Testis (tissue), 3 donors: Measurements from ENCODE around the gene PARD6B. TPM values are rescaled to one million over a fixed set of nuclear protein-coding genes. Genes with fewer than 3 reads are reported as not detected.
A peak's percentile ranks its signal among the peaks of the same experiment; 100 is the strongest.

Experiments
- DNase-seq: peaks from one replicate; pipeline ENCODE4 v3.0.0-alpha.2; 2019
- H3K27ac ChIP-seq, 2 donors: fragments of 200-600 bp; sonication (generic); one replicate each; pipeline ENCODE4 v1.5.1; 2019
- H3K27me3 ChIP-seq: fragments of 200-600 bp; sonication (generic); one replicate; pipeline ENCODE4 v1.5.1; 2019
- H3K36me3 ChIP-seq: fragments of 200-600 bp; sonication (generic); one replicate; pipeline ENCODE4 v1.5.1; 2017; ENCODE audit warnings: low read depth; ENCODE audit errors: missing control alignments
- H3K4me1 ChIP-seq: fragments of 200-600 bp; sonication (generic); one replicate; pipeline ENCODE4 v1.5.1; 2019
- H3K4me3 ChIP-seq, 2 donors: fragments of 200-600 bp; sonication (generic); one replicate each; pipeline ENCODE4 v1.5.1; 2017 to 2019
- H3K9me3 ChIP-seq: fragments of 200-600 bp; sonication (generic); one replicate; pipeline ENCODE4 v1.5.1; 2017
- CTCF ChIP-seq, 3 experiments: fragments of 450-650 bp in 2 of 3; fragments of 200-600 bp in 1 of 3; sonication (generic) in 1 of 3; IDR thresholded peaks; one replicate each; pipeline ENCODE4 v1.5.1; 2016 to 2019; ENCODE audit warnings: antibody characterized with exemption in 3 of 3, mild to moderate bottlenecking in 2 of 3, moderate library complexity in 1 of 3
- POLR2A ChIP-seq: fragments of 450-650 bp; IDR thresholded peaks from one replicate; pipeline ENCODE4 v1.6.1; 2017; ENCODE audit warnings: antibody characterized with exemption, mild to moderate bottlenecking, moderate library complexity
- WGBS, 2 donors: methylation state at CpG; one replicate each; pipeline ENCODE4 v1.1.5; 2018; 5-methylcytosine and 5-hydroxymethylcytosine counted together
- intact Hi-C: fragments of 100-400 bp; cut with DNase I; formaldehyde crosslinking; loops from one replicate; pipeline ENCODE4 v1.15.1; 2023; ENCODE audit warnings: low total_unique reads
- polyA plus RNA-seq: library from polyadenylated mRNA; stranded (reverse); fragments of 350-450 nt; fragmentation: Illumina TruSeq; extraction: RNeasy Lipid Tissue Mini Kit (QIAGEN cat#74804); gene quantifications from one replicate; pipeline ENCODE4 v1.2.3, GENCODE V29; 2014; ENCODE audit warnings: low read depth, low replicate concordance; ENCODE audit not compliant: insufficient read depth
- total RNA-seq, 2 donors: library from RNA; depleted of rRNA; stranded (reverse); fragments of >200 nt; gene quantifications; one replicate each; pipeline ENCODE4 v1.2.3, GENCODE V29; 2016

Gene PARD6B
- total and polyA plus RNA-seq, 3 donors from 2014 or later, result 3.8 to 17.0 (median 15.4) TPM

DNA sequence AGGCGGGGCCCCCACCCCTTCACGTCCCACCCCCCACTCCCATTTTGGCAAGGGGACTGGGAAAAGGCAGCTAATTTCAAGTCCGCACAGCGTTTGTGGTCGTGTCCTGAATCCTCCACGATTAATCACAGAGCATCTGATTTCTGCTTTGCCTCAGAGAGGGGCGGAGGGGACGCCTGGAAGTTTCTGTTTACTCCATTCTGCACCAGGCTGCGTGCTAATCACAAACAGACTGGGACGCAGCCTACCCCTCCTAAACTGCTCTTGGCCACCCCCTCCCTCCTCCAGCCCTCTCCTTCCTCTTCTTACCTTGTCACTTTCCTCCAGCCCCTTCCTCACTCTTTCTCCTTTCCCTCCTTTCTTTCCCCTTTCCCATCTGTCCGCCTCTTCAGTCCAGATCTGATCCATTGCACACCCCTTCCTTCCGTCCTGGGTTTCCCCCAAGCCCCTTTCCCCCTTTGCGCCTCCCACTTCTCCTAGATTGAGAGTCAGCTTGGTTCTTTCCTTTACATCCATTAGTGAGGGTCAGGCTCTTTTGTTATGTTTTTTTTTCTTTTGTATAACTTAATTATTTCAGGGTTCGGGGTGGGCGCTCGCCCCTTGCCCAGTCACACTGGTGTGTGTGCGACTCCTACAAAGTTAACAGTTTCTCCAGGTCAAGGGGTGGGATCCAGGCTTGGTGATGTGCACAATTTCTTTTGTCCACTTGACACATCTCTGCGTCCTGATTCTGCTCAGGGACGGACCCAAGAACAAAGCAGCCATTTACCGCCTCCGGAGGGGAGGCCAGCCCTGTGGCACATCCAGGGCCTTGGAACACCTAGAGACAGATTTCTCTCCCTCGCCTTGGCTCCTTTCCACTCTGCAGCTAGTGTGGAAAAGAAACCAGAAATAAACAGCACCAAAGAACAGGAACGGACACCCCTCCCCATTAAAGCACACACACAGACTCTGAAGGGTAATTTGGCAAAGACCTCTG, 39.5 kb upstream of the PARD6B start:
- H3K4me3 ChIP-seq, result peak overlapping the region; percentile 38 to 60
- no peaks in the 10 kb centered on the region for H3K9me3 ChIP-seq
- no peaks in the 10 kb centered on the region for H3K36me3 ChIP-seq
- 35 to 39% methylated on average over 21 to 23 of the region's 23 CpGs for WGBS, 2 donors
- intact Hi-C loops, result no loop called here
- H3K27me3 ChIP-seq, result no peaks in the 10 kb centered on the region
- peak; percentile 80 for DNase-seq
- TF ChIP-seq CTCF (IDR thresholded peaks at IDR 0.05) (no peak), POLR2A (no peak)
- peak overlapping the region; percentile 62 to 63 for H3K27ac ChIP-seq
- peaks cover 37% of the 10 kb centered on the region for H3K4me1 ChIP-seq

DNA sequence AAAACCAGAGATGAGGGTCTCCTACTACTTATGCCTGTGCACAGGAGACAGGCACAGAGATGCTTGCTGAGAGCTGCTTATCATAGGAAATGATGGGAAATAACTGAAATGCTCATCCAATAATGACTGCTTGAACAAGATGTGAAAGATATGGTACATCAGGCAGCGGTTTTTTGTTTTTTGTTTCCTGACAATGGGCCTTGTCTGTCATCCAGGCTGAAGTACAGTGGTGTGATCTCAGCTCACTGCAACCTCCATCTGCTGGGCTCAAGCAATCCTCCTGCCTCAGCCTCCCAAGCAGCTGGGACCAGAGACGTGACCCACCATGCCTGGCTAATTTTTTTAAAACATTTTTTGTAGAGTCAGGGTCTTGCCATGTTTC, 38.8 kb upstream of the PARD6B start:
- 70 to 73% methylated on average over 2 of the region's 2 CpGs for WGBS, 2 donors
- Histone ChIP-seq H3K4me1 (peaks cover 37% of the 10 kb centered on the region), H3K4me3 (no peak overlapping the region), H3K9me3 (no peaks in the 10 kb centered on the region), H3K36me3 (no peaks in the 10 kb centered on the region), H3K27me3 (no peaks in the 10 kb centered on the region), H3K27ac (peak overlapping the region; percentile 0 to 63)
- intact Hi-C loops, result no loop called here
- no peak for DNase-seq
- TF ChIP-seq CTCF (IDR thresholded peaks at IDR 0.05) (no peak), POLR2A (no peak)

DNA sequence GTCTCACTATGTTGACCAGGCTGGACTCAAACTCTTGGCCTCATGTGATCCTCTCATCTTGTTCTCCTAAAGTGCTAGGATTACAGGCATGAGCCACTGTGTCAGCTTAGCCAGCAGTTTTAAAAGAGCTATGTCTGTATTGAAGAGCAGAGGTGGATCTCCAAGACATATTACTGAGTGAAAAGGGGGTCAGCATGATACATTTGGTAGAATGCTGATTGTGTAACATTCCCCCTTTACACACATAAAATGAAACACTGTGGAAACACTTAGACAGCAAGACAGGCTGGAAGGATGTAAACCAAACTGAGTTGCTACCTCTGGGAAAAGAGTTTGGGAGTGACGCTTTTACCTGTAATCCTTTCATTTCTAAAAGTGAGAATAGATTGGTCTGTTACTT, 38.4 kb upstream of the PARD6B start:
- peaks cover 37% of the 10 kb centered on the region for H3K4me1 ChIP-seq
- intact Hi-C loops, result no loop called here
- TF ChIP-seq CTCF (IDR thresholded peaks at IDR 0.05), result no peak
- TF ChIP-seq POLR2A, result no peak
- peak overlapping the region; percentile 0 to 63 for H3K27ac ChIP-seq
- H3K4me3 ChIP-seq, result no peak overlapping the region
- no peaks in the 10 kb centered on the region for H3K9me3 ChIP-seq
- WGBS, 2 donors, result 81 to 92% methylated on average over 1 of the region's 1 CpG
- no peak for DNase-seq
- no peaks in the 10 kb centered on the region for H3K36me3 ChIP-seq
- H3K27me3 ChIP-seq, result no peaks in the 10 kb centered on the region

- no peak for DNase-seq
- whole genome bisulfite sequencing, 2 donors, result 75 to 83% methylated on average over 9 of the region's 9 CpGs
- Histone ChIP-seq H3K9me3 (no peaks in the 10 kb centered on the region), H3K36me3 (no peaks in the 10 kb centered on the region), H3K27ac (no peak overlapping the region), H3K27me3 (no peaks in the 10 kb centered on the region), H3K4me1 (peaks cover 33% of the 10 kb centered on the region), H3K4me3 (no peak overlapping the region)
- TF ChIP-seq CTCF (IDR thresholded peaks at IDR 0.05) (no peak), POLR2A (no peak)
- intact Hi-C loops, result no loop called here
These were observed 36.8 kb upstream of the PARD6B start for GRCh38 chr20:50694379-50695134.
